ENCODE measurements around the gene WDR72. TPM values are rescaled to one million over a fixed set of nuclear protein-coding genes. Genes with fewer than 3 reads are reported as not detected.

Gene WDR72
- total RNA-seq, 2 experiments from 2014 or later = not detected

GRCh38 chr15:53627279-53627678 lies 132.2 kb downstream of the WDR72 start:
- H3K27me3 Mint-ChIP-seq = no peaks in the 10 kb centered on the region
- no peaks in the 10 kb centered on the region for H3K4me1 Mint-ChIP-seq
- POLR2A ChIA-PET = no interaction called here
- no peak for ATAC-seq
- no peak overlapping the region for H3K27ac Mint-ChIP-seq
- H3K4me3 Mint-ChIP-seq = no peak overlapping the region
- no peaks in the 10 kb centered on the region for H3K36me3 Mint-ChIP-seq (ENCODE audit: low read depth)
- peaks cover 7% of the 10 kb centered on the region for H3K9me3 Mint-ChIP-seq (ENCODE audit: low read depth)
- DNase-seq = no peak
- intact Hi-C loops (cut with DNase I, micrococcal nuclease) = no loop called here
- CTCF ChIA-PET = interaction anchor here (0.5 to 1.7 kb wide), 3 partner anchors 8 to 41 kb away, joined by 3 read pairs; no protein-coding TSS in a partner anchor

- intact Hi-C loops (cut with DNase I, micrococcal nuclease) = no loop called here
- no peaks in the 10 kb centered on the region for H3K36me3 Mint-ChIP-seq (ENCODE audit: low read depth)
- no peaks in the 10 kb centered on the region for H3K27me3 Mint-ChIP-seq
- no peak overlapping the region for H3K27ac Mint-ChIP-seq
- ChIA-PET POLR2A (no interaction called here), CTCF (interaction anchor here (1.3 kb wide), 1 partner anchor 9 kb away, joined by 3 read pairs; no protein-coding TSS in a partner anchor)
- no peak for DNase-seq
- no peaks in the 10 kb centered on the region for H3K4me1 Mint-ChIP-seq
- H3K4me3 Mint-ChIP-seq = no peak overlapping the region
- H3K9me3 Mint-ChIP-seq (ENCODE audit: low read depth) = peaks cover 2% of the 10 kb centered on the region
- no peak for ATAC-seq
Observed at GRCh38 chr15:53625962-53626845, 133.3 kb downstream of the WDR72 start.

DNA sequence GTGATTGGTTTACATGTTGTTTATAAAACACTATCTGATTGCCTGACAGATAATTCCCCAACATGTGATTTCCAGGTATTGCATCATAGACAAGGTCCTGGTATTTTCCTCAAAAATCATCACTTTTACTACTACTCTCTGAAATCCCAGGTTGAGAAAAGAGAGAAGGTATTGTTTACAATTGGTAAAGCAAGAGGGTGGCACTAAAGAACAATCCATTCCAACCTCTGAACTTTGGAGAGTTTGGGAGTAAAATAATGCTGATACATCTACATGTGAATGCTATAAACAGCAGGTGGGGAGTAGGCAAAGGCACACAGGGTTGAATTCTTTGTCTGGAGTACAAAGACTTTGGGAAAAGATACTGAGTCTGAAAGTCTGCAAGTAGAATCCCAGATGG lies 134.2 kb downstream of the WDR72 start:
- intact Hi-C loops (cut with DNase I, micrococcal nuclease) = no loop called here

GRCh38 chr15:53618461-53618860 lies 141.0 kb downstream of the WDR72 start:
- H3K27ac Mint-ChIP-seq = no peak overlapping the region
- ChIA-PET CTCF (no interaction called here), POLR2A (no interaction called here)
- no peak for ATAC-seq
- DNase-seq = no peak
- intact Hi-C loops (cut with DNase I, micrococcal nuclease) = no loop called here
- no peaks in the 10 kb centered on the region for H3K36me3 Mint-ChIP-seq (ENCODE audit: low read depth)
- no peaks in the 10 kb centered on the region for H3K9me3 Mint-ChIP-seq (ENCODE audit: low read depth)
- no peaks in the 10 kb centered on the region for H3K4me1 Mint-ChIP-seq
- no peak overlapping the region for H3K4me3 Mint-ChIP-seq
- H3K27me3 Mint-ChIP-seq = peaks cover 3% of the 10 kb centered on the region

More for the DNA sequence above, 134.2 kb downstream of the WDR72 start:
- no peaks in the 10 kb centered on the region for H3K27me3 Mint-ChIP-seq
- ChIA-PET POLR2A (no interaction called here), CTCF (no interaction called here)
- no peaks in the 10 kb centered on the region for H3K9me3 Mint-ChIP-seq (ENCODE audit: low read depth)
- no peaks in the 10 kb centered on the region for H3K4me1 Mint-ChIP-seq
- H3K36me3 Mint-ChIP-seq (ENCODE audit: low read depth) = no peaks in the 10 kb centered on the region
- H3K27ac Mint-ChIP-seq = no peak overlapping the region
- DNase-seq (no peak), ATAC-seq (no peak)
- no peak overlapping the region for H3K4me3 Mint-ChIP-seq

DNA sequence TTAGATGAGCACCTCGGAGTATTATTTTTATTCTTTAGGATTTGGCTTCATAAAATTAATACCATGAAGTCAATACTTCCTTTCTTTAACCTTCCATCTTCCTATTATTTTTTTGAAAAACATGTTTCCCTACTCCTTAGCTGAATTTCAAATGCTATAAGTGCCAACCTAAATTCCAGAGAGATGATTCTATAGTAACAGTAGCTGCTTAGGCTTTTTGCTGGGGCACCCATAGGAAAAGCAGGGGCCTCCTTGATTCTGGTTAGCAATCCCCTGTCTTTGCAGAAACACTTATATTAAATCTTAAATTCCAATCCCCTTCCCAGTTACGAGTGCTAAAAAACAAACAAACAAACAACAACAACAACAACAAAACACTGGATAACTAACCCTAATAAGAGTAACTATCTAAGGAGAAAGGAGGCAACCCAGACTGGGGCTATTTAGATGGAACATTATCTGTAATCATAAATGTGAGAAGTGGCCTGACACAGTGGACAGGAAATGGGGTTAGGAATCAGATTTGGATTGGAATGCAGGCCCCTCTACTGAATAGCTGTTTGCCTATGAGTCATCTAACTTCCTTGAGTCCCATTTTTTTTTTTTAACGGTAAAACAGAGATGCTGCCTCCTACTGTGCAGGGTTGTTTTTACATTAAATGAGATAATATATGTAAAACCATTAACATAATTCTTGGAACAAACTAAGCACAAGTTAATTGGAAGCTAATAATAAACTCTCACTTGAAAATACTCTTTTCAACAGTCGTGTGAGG lies 148.1 kb downstream of the WDR72 start:
- DNase-seq (no peak), ATAC-seq (no peak)
- Mint-ChIP-seq H3K4me3 (no peak overlapping the region), H3K4me1 (no peaks in the 10 kb centered on the region), H3K36me3 (ENCODE audit: low read depth) (no peaks in the 10 kb centered on the region), H3K27ac (no peak overlapping the region), H3K9me3 (ENCODE audit: low read depth) (no peaks in the 10 kb centered on the region), H3K27me3 (no peaks in the 10 kb centered on the region)
- intact Hi-C loops (cut with DNase I, micrococcal nuclease) = no loop called here
- ChIA-PET POLR2A (no interaction called here), CTCF (no interaction called here)

DNA sequence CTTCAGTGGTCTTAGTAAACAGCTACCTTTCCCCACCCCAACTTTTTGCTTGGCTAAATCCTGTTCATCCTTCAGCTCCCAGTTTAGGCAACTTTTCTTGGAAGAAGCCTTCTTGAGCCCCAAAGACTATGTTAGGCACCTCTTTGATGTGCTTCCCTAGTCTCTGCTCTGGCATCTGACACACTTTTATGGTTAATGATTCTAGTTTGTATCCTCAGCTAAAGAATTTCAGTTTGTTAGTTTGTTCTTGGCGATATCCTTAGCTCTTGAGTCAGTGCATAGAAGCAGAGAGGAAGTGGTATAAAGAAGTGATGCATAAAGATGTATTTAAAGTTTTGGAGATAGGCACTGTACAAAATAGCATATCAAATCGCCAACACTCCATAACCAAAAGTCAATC lies 168.4 kb downstream of the WDR72 start:
- ATAC-seq = no peak
- Mint-ChIP-seq H3K9me3 (ENCODE audit: low read depth) (no peaks in the 10 kb centered on the region), H3K27me3 (peaks cover 3% of the 10 kb centered on the region), H3K36me3 (ENCODE audit: low read depth) (no peaks in the 10 kb centered on the region), H3K4me1 (no peaks in the 10 kb centered on the region), H3K4me3 (no peak overlapping the region), H3K27ac (no peak overlapping the region)
- intact Hi-C loops (cut with DNase I, micrococcal nuclease) = no loop called here
- ChIA-PET POLR2A (no interaction called here), CTCF (interaction anchor here (0.7 to 1.6 kb wide), 2 partner anchors 37 to 1470 kb away, joined by 3 read pairs; no protein-coding TSS in a partner anchor)
- no peak for DNase-seq

- DNase-seq (no peak), ATAC-seq (no peak)
- no peak overlapping the region for H3K27ac Mint-ChIP-seq
- no peaks in the 10 kb centered on the region for H3K4me1 Mint-ChIP-seq
- no peaks in the 10 kb centered on the region for H3K9me3 Mint-ChIP-seq (ENCODE audit: low read depth)
- intact Hi-C loops (cut with DNase I, micrococcal nuclease) = no loop called here
- H3K36me3 Mint-ChIP-seq (ENCODE audit: low read depth) = no peaks in the 10 kb centered on the region
- no peak overlapping the region for H3K4me3 Mint-ChIP-seq
- H3K27me3 Mint-ChIP-seq = peaks cover 3% of the 10 kb centered on the region
- ChIA-PET CTCF (interaction anchor here (1.6 kb wide), 1 partner anchor 38 kb away, joined by 3 read pairs; no protein-coding TSS in a partner anchor), POLR2A (no interaction called here)
Observed at GRCh38 chr15:53590380-53590779, 169.1 kb downstream of the WDR72 start.

GRCh38 chr15:53589520-53590057 lies 169.9 kb downstream of the WDR72 start:
- no peak for DNase-seq
- no peak for ATAC-seq
- Mint-ChIP-seq H3K36me3 (ENCODE audit: low read depth) (no peaks in the 10 kb centered on the region), H3K4me1 (no peaks in the 10 kb centered on the region), H3K4me3 (no peak overlapping the region), H3K27me3 (peaks cover 3% of the 10 kb centered on the region), H3K9me3 (ENCODE audit: low read depth) (no peaks in the 10 kb centered on the region), H3K27ac (no peak overlapping the region)
- ChIA-PET POLR2A (no interaction called here), CTCF (no interaction called here)
- intact Hi-C loops (cut with DNase I, micrococcal nuclease) = no loop called here

GRCh38 chr15:53588773-53589172 lies 170.7 kb downstream of the WDR72 start:
- no peaks in the 10 kb centered on the region for H3K36me3 Mint-ChIP-seq (ENCODE audit: low read depth)
- no peak for ATAC-seq
- ChIA-PET CTCF (no interaction called here), POLR2A (no interaction called here)
- H3K27ac Mint-ChIP-seq = no peak overlapping the region
- DNase-seq = no peak
- intact Hi-C loops (cut with DNase I, micrococcal nuclease) = no loop called here
- H3K9me3 Mint-ChIP-seq (ENCODE audit: low read depth) = no peaks in the 10 kb centered on the region
- H3K4me1 Mint-ChIP-seq = no peaks in the 10 kb centered on the region
- no peak overlapping the region for H3K4me3 Mint-ChIP-seq
- peaks cover 3% of the 10 kb centered on the region for H3K27me3 Mint-ChIP-seq

- H3K36me3 Mint-ChIP-seq (ENCODE audit: low read depth) = no peaks in the 10 kb centered on the region
- POLR2A ChIA-PET = no interaction called here
- H3K27ac Mint-ChIP-seq = no peak overlapping the region
- no peak overlapping the region for H3K4me3 Mint-ChIP-seq
- CTCF ChIA-PET = interaction anchor here (0.6 to 0.7 kb wide), 2 partner anchors 12 to 40 kb away, joined by 3 read pairs; no protein-coding TSS in a partner anchor
- DNase-seq = peak; percentile 61
- H3K4me1 Mint-ChIP-seq = no peaks in the 10 kb centered on the region
- H3K9me3 Mint-ChIP-seq (ENCODE audit: low read depth) = no peaks in the 10 kb centered on the region
- intact Hi-C loops (cut with DNase I, micrococcal nuclease) = loop anchor here in 1 of 2 experiments (2.0 kb wide), 1 partner anchor 806 kb away; no protein-coding TSS in a partner anchor
- peaks cover under 1% of the 10 kb centered on the region for H3K27me3 Mint-ChIP-seq
- ATAC-seq = no peak
Observed at GRCh38 chr15:53586799-53587198, 172.7 kb downstream of the WDR72 start.

DNA sequence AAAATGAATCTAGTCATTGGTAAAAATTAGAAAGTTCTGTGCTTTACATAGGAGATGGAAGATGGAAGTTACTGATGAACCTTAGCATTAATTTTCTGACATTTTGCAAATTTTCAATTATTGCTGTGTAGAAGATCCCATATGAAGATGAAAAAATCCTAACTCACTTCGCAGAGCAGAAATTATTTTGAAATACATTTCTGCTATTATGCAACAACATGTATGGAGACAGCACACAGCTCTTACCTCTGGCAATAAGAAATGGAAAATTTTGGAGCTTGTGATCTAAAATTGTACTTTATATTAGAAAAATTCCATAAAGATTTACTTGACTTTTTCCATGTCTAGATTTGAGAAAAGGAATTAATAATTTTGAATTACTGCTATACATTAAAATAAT lies 177.9 kb downstream of the WDR72 start:
- Mint-ChIP-seq H3K4me1 (no peaks in the 10 kb centered on the region), H3K27ac (no peak overlapping the region), H3K27me3 (peaks cover 2% of the 10 kb centered on the region), H3K9me3 (ENCODE audit: low read depth) (no peaks in the 10 kb centered on the region), H3K36me3 (ENCODE audit: low read depth) (no peaks in the 10 kb centered on the region), H3K4me3 (no peak overlapping the region)
- CTCF ChIA-PET = no interaction called here
- no peak for DNase-seq
- no peak for ATAC-seq
- POLR2A ChIA-PET = no interaction called here
- intact Hi-C loops (cut with DNase I, micrococcal nuclease) = no loop called here

All from activated CD4-positive, alpha-beta T cell treated with anti-CD3 and anti-CD28 coated beads for 36 hours (primary cell).